Stimulated activated CD8-positive, alpha-beta memory T cell treated with anti-CD3 and anti-CD28 coated beads, Interleukin-12 subunit alpha, Interleukin-12 subunit beta, amount 100 ng/mL, for 4 hours (primary cell): Measurements from ENCODE around the gene PAX8.

Experiments
- DNase-seq: peaks from one replicate; pipeline ENCODE4 v3.0.0-alpha.2; 2020; ENCODE audit warnings: low read depth

Gene PAX8

GRCh38 chr2:113236367-113237159, 42.2 kb downstream of the PAX8 start:
- DNase-seq, result no peak

- peak; percentile 46 for DNase-seq
Measured at GRCh38 chr2:113235347-113236226, 43.1 kb downstream of the PAX8 start.

GRCh38 chr2:113234721-113235346, 43.9 kb downstream of the PAX8 start:
- DNase-seq, result no peak

GRCh38 chr2:113233593-113234550, 44.8 kb downstream of the PAX8 start:
- no peak for DNase-seq

- no peak for DNase-seq
Measured at GRCh38 chr2:113232740-113233139, 46.0 kb downstream of the PAX8 start.

- no peak for DNase-seq
Measured at GRCh38 chr2:113232123-113232522, 46.6 kb downstream of the PAX8 start.

- no peak for DNase-seq
Measured at GRCh38 chr2:113231064-113231463, 47.7 kb downstream of the PAX8 start.

GRCh38 chr2:113230531-113230930, 48.2 kb downstream of the PAX8 start:
- no peak for DNase-seq

GRCh38 chr2:113229795-113230194, 48.9 kb downstream of the PAX8 start:
- DNase-seq, result no peak

- DNase-seq, result no peak
Measured at GRCh38 chr2:113228991-113229716, 49.6 kb downstream of the PAX8 start.

GRCh38 chr2:113228351-113228750, 50.4 kb downstream of the PAX8 start:
- DNase-seq, result no peak

- no peak for DNase-seq
Measured at GRCh38 chr2:113227698-113228097, 51.0 kb downstream of the PAX8 start.

GRCh38 chr2:113227290-113227689, 51.4 kb downstream of the PAX8 start:
- DNase-seq, result no peak

GRCh38 chr2:113226462-113226861, 52.3 kb downstream of the PAX8 start:
- no peak for DNase-seq

- DNase-seq, result no peak
Measured at GRCh38 chr2:113225263-113226259, 53.2 kb downstream of the PAX8 start.

GRCh38 chr2:113224647-113225236, 54.0 kb downstream of the PAX8 start:
- no peak for DNase-seq

- no peak for DNase-seq
Measured at GRCh38 chr2:113223813-113224212, 54.9 kb downstream of the PAX8 start.

GRCh38 chr2:113221846-113222245, 56.9 kb downstream of the PAX8 start:
- no peak for DNase-seq
